DOHH2 (cell line): ENCODE results near the gene TLR4.

Experiments
- H3F3A ChIP-seq: fragments of 200-600 bp; sonication (generic), shearing (Covaris generic); 2 replicates; pipeline ENCODE4 v1.6.0; 2016; ENCODE audit warnings: antibody characterized with exemption, mild to moderate bottlenecking; ENCODE audit not compliant: control insufficient read depth, insufficient read depth
- H3K27ac ChIP-seq: fragments of 200-600 bp; sonication (generic); 2 replicates; pipeline ENCODE4 v1.5.1; 2014; ENCODE audit warnings: low read depth, mild to moderate bottlenecking, low read length, moderate library complexity
- H3K27me3 ChIP-seq: fragments of 200-600 bp; sonication (generic); 2 replicates; pipeline ENCODE4 v1.6.1; 2014; ENCODE audit warnings: mild to moderate bottlenecking, low read length, mixed read lengths; ENCODE audit not compliant: control insufficient read depth
- H3K36me3 ChIP-seq: fragments of 200-600 bp; sonication (generic); 2 replicates; pipeline ENCODE4 v1.6.1; 2014; ENCODE audit warnings: mild to moderate bottlenecking, low read length, moderate library complexity, mixed read lengths; ENCODE audit not compliant: control insufficient read depth
- H3K4me1 ChIP-seq: fragments of 200-600 bp; sonication (generic); 2 replicates; pipeline ENCODE4 v1.6.1; 2014; ENCODE audit warnings: mild to moderate bottlenecking, low read length, mixed read lengths; ENCODE audit not compliant: control insufficient read depth
- H3K4me2 ChIP-seq: fragments of 200-600 bp; sonication (generic); 2 replicates; pipeline ENCODE4 v1.6.0; 2014; ENCODE audit warnings: mild to moderate bottlenecking, low read length, moderate library complexity
- H3K4me3 ChIP-seq: fragments of 200-600 bp; sonication (generic); 2 replicates; pipeline ENCODE4 v1.5.1; 2014; ENCODE audit warnings: mild to moderate bottlenecking, low read length, mixed read lengths
- H3K79me2 ChIP-seq: fragments of 200-600 bp; sonication (generic); 2 replicates; pipeline ENCODE4 v1.6.1; 2014; ENCODE audit warnings: mild to moderate bottlenecking, low read length, mixed read lengths; ENCODE audit not compliant: control insufficient read depth
- H3K9me2 ChIP-seq: fragments of 200-600 bp; sonication (generic); replicated peaks from 2 replicates; pipeline ENCODE4 v1.6.1; 2014; ENCODE audit warnings: mild to moderate bottlenecking, low read length, mixed read lengths; ENCODE audit not compliant: control insufficient read depth
- H3K9me3 ChIP-seq: fragments of 200-600 bp; sonication (generic); 2 replicates; pipeline ENCODE4 v1.6.1; 2014; ENCODE audit warnings: antibody characterized with exemption, low read length, mixed read lengths; ENCODE audit not compliant: control insufficient read depth, insufficient read depth
- H4K20me1 ChIP-seq: fragments of 200-600 bp; sonication (generic); 2 replicates; pipeline ENCODE4 v1.6.0; 2014; ENCODE audit warnings: low read depth, mild to moderate bottlenecking, antibody characterized with exemption, low read length, moderate library complexity; ENCODE audit not compliant: control insufficient read depth, insufficient read depth
- CTCF ChIP-seq: fragments of 200-600 bp; sonication (generic); IDR thresholded peaks from one replicate; pipeline ENCODE4 v1.5.1; 2014; ENCODE audit warnings: antibody characterized with exemption, mild to moderate bottlenecking, low read depth, low read length; ENCODE audit not compliant: poor library complexity, severe bottlenecking
- EZH2phosphoT487 ChIP-seq: fragments of 200-600 bp; sonication (generic); IDR thresholded peaks from 2 replicates; pipeline ENCODE4 v1.6.1; 2017; ENCODE audit warnings: borderline replicate concordance, mild to moderate bottlenecking, antibody characterized with exemption, low read length, moderate library complexity, mixed read lengths

Gene TLR4

GRCh38 chr9:117664419-117664818 lies 39.8 kb upstream of the TLR4 start:
- H3K9me3 ChIP-seq: no peaks in the 10 kb centered on the region
- H3K79me2 ChIP-seq: no peaks in the 10 kb centered on the region
- H3K9me2 ChIP-seq: no peaks in the 10 kb centered on the region
- H3K27me3 ChIP-seq: peaks cover 8% of the 10 kb centered on the region; the same call in 1 of the 2 replicates
- H3K4me1 ChIP-seq: no peaks in the 10 kb centered on the region
- no peak overlapping the region for H3K27ac ChIP-seq
- no peaks in the 10 kb centered on the region; the same call in 1 of the 2 replicates for H4K20me1 ChIP-seq
- H3K4me2 ChIP-seq: no peak overlapping the region
- TF ChIP-seq EZH2phosphoT487 (no peak), CTCF (no peak)
- H3F3A ChIP-seq: no peaks in the 10 kb centered on the region
- H3K4me3 ChIP-seq: no peak overlapping the region
- H3K36me3 ChIP-seq: no peaks in the 10 kb centered on the region

GRCh38 chr9:117665601-117666385 lies 38.4 kb upstream of the TLR4 start:
- Histone ChIP-seq H3K27me3 (peaks cover 2% of the 10 kb centered on the region; the same call in 1 of the 2 replicates), H3K36me3 (no peaks in the 10 kb centered on the region), H3K4me3 (no peak overlapping the region), H3K9me3 (no peaks in the 10 kb centered on the region), H3K4me1 (no peaks in the 10 kb centered on the region), H3K4me2 (no peak overlapping the region), H3K9me2 (no peaks in the 10 kb centered on the region), H4K20me1 (no peaks in the 10 kb centered on the region; the same call in 1 of the 2 replicates), H3K27ac (no peak overlapping the region), H3K79me2 (no peaks in the 10 kb centered on the region), H3F3A (no peaks in the 10 kb centered on the region)
- TF ChIP-seq EZH2phosphoT487: no peak
- no peak for TF ChIP-seq CTCF

- Histone ChIP-seq H3F3A (no peaks in the 10 kb centered on the region), H3K79me2 (no peaks in the 10 kb centered on the region), H3K27me3 (no peaks in the 10 kb centered on the region), H3K9me3 (no peaks in the 10 kb centered on the region), H3K9me2 (no peaks in the 10 kb centered on the region), H3K4me1 (no peaks in the 10 kb centered on the region), H4K20me1 (no peaks in the 10 kb centered on the region; the same call in 1 of the 2 replicates), H3K36me3 (no peaks in the 10 kb centered on the region), H3K4me2 (no peak overlapping the region), H3K4me3 (no peak overlapping the region), H3K27ac (no peak overlapping the region)
- TF ChIP-seq CTCF (no peak), EZH2phosphoT487 (no peak)
Observed at GRCh38 chr9:117671468-117671867, 32.7 kb upstream of the TLR4 start.
